Prostate gland (tissue), 2 donors: ENCODE results near the gene HSCB.
A peak's percentile ranks its signal among the peaks of the same experiment; 100 is the strongest.

Source experiments
- POLR2A ChIP-seq: fragments of 450-650 bp; IDR thresholded peaks from one replicate; pipeline ENCODE4 v1.6.1; 2016; ENCODE audit warnings: antibody characterized with exemption, mild to moderate bottlenecking
- TF ChIP-seq, protein P1 (sequence below), 4 experiments: fragments of 200-600 bp in 2 of 4; fragments of 450-650 bp in 2 of 4; sonication (generic) in 2 of 4; IDR thresholded peaks; 1 replicate in 3 of 4; 2 replicates in 1 of 4; pipeline ENCODE4 v1.5.1; 2016 to 2019; ENCODE audit warnings: antibody characterized with exemption in 4 of 4, mild to moderate bottlenecking in 2 of 4, moderate library complexity in 2 of 4

DNA sequence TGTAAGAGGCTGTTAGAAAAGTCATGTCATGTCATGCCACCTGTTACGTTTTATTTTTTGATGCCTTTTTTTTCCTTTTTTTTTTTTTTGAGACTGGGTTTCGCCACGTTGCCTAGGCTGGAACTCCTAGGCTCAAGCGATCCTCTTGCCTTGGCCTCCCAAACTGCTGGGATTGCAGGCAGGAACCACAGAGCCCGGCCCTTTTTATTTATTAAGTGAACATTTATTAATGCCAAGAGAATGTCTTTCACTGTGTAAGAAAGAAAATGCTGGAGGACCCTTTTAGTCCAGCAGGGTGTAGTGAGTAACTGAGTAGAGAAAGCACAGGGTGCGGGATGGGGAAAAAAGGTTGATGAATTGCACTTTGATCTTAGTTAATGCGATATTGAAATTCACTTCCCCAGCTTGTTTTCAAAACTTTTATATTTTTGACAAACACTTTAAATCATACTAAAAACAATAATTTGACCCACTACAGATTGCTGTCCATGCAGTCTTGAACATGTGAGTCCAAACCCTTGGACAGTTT, 60.8 kb downstream of the HSCB start:
- no peak for TF ChIP-seq POLR2A
- TF ChIP-seq, protein P1, sequence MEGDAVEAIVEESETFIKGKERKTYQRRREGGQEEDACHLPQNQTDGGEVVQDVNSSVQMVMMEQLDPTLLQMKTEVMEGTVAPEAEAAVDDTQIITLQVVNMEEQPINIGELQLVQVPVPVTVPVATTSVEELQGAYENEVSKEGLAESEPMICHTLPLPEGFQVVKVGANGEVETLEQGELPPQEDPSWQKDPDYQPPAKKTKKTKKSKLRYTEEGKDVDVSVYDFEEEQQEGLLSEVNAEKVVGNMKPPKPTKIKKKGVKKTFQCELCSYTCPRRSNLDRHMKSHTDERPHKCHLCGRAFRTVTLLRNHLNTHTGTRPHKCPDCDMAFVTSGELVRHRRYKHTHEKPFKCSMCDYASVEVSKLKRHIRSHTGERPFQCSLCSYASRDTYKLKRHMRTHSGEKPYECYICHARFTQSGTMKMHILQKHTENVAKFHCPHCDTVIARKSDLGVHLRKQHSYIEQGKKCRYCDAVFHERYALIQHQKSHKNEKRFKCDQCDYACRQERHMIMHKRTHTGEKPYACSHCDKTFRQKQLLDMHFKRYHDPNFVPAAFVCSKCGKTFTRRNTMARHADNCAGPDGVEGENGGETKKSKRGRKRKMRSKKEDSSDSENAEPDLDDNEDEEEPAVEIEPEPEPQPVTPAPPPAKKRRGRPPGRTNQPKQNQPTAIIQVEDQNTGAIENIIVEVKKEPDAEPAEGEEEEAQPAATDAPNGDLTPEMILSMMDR (IDR thresholded peaks at IDR 0.05), result peak in 1 of 4 experiments; percentile 8
